HG03571 (cell line): ENCODE measurements around the gene MUSK.
"Not testable (repeated sequence)": the region's sequence is repeated elsewhere in the genome, so short reads cannot be mapped to it uniquely, and the experiment has no call there.

ENCODE experiments used
- ATAC-seq: cut with Tn5 transposase; IDR thresholded peaks from one replicate; pipeline ENCODE4 v1.9.1; 2021; ENCODE audit not compliant: unreplicated experiment

Gene MUSK

GRCh38 chr9:110691002-110691549 lies 22.5 kb downstream of the MUSK start:
- ATAC-seq = no peak

GRCh38 chr9:110695846-110696245 lies 27.3 kb downstream of the MUSK start:
- ATAC-seq = not testable (repeated sequence)

- no peak for ATAC-seq
Observed at GRCh38 chr9:110700953-110701352, 32.4 kb downstream of the MUSK start.

- ATAC-seq = no peak
Observed at GRCh38 chr9:110703669-110704068, 35.1 kb downstream of the MUSK start.

GRCh38 chr9:110707419-110707818 lies 38.8 kb downstream of the MUSK start:
- ATAC-seq = no peak

- ATAC-seq = no peak
Observed at GRCh38 chr9:110710420-110710819, 41.8 kb downstream of the MUSK start.

- ATAC-seq = no peak
Observed at GRCh38 chr9:110712955-110713354, 44.4 kb downstream of the MUSK start.

- ATAC-seq = no peak
Observed at GRCh38 chr9:110714314-110714713, 45.7 kb downstream of the MUSK start.

- no peak for ATAC-seq
Observed at GRCh38 chr9:110728058-110728457, 59.5 kb downstream of the MUSK start.

- no peak for ATAC-seq
Observed at GRCh38 chr9:110729641-110730040, 61.0 kb downstream of the MUSK start.

- ATAC-seq = no peak
Observed at GRCh38 chr9:110731437-110732028, 62.9 kb downstream of the MUSK start.

GRCh38 chr9:110738982-110739381 lies 70.4 kb downstream of the MUSK start:
- no peak for ATAC-seq

- no peak for ATAC-seq
Observed at GRCh38 chr9:110742741-110743371, 74.3 kb downstream of the MUSK start.

GRCh38 chr9:110744715-110745384 lies 76.3 kb downstream of the MUSK start:
- ATAC-seq = no peak

- ATAC-seq = no peak
Observed at GRCh38 chr9:110745676-110746075, 77.1 kb downstream of the MUSK start.

GRCh38 chr9:110746211-110746930 lies 77.8 kb downstream of the MUSK start:
- no peak for ATAC-seq

- no peak for ATAC-seq
Observed at GRCh38 chr9:110748251-110748893, 79.8 kb downstream of the MUSK start.

GRCh38 chr9:110750272-110750671 lies 81.7 kb downstream of the MUSK start:
- ATAC-seq = no peak

GRCh38 chr9:110751971-110752370 lies 83.4 kb downstream of the MUSK start:
- no peak for ATAC-seq

- ATAC-seq = no peak
Observed at GRCh38 chr9:110752766-110753165, 84.2 kb downstream of the MUSK start.

GRCh38 chr9:110753731-110754231 lies 85.2 kb downstream of the MUSK start:
- ATAC-seq = no peak
